Loucy (cell line): ENCODE data around the gene HSD17B14.

Experiments
- EZH2phosphoT487 ChIP-seq: fragments of 200-600 bp; IDR thresholded peaks from 2 replicates; pipeline ENCODE4 v1.6.1; 2018; ENCODE audit warnings: antibody characterized with exemption, mild to moderate bottlenecking, moderate library complexity, borderline replicate concordance
- TF ChIP-seq, protein P1 (sequence below): fragments of 200-600 bp; sonication (generic); conservative IDR thresholded peaks from 2 replicates; pipeline ENCODE4 v1.5.1; 2014; ENCODE audit warnings: mild to moderate bottlenecking, antibody characterized with exemption, low read length

- TF ChIP-seq, protein P1, sequence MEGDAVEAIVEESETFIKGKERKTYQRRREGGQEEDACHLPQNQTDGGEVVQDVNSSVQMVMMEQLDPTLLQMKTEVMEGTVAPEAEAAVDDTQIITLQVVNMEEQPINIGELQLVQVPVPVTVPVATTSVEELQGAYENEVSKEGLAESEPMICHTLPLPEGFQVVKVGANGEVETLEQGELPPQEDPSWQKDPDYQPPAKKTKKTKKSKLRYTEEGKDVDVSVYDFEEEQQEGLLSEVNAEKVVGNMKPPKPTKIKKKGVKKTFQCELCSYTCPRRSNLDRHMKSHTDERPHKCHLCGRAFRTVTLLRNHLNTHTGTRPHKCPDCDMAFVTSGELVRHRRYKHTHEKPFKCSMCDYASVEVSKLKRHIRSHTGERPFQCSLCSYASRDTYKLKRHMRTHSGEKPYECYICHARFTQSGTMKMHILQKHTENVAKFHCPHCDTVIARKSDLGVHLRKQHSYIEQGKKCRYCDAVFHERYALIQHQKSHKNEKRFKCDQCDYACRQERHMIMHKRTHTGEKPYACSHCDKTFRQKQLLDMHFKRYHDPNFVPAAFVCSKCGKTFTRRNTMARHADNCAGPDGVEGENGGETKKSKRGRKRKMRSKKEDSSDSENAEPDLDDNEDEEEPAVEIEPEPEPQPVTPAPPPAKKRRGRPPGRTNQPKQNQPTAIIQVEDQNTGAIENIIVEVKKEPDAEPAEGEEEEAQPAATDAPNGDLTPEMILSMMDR = no peak
- TF ChIP-seq EZH2phosphoT487 = no peak
Observed at GRCh38 chr19:48794291-48794690, 42.0 kb downstream of the HSD17B14 start.
